Ammon's horn (tissue), 1 donor: Measurements from ENCODE around the gene ALDH6A1.

Experiments used
- DNase-seq: peaks from one replicate; pipeline ENCODE4 v3.0.0-alpha.2; 2016; ENCODE audit warnings: low spot score

ALDH6A1 gene

GRCh38 chr14:74049876-74050495 lies 34.3 kb downstream of the ALDH6A1 start:
- peak; percentile 21 for DNase-seq

- no peak for DNase-seq
Observed at GRCh38 chr14:74048281-74048680, 36.0 kb downstream of the ALDH6A1 start.

GRCh38 chr14:74045522-74045921 lies 38.7 kb downstream of the ALDH6A1 start:
- no peak for DNase-seq

- no peak for DNase-seq
Observed at GRCh38 chr14:74042296-74042695, 42.0 kb downstream of the ALDH6A1 start.

- DNase-seq, result peak; percentile 34
Observed at GRCh38 chr14:74038020-74038859, 46.0 kb downstream of the ALDH6A1 start.

- no peak for DNase-seq
Observed at GRCh38 chr14:74035556-74035955, 48.7 kb downstream of the ALDH6A1 start.

GRCh38 chr14:74034572-74034971 lies 49.7 kb downstream of the ALDH6A1 start:
- DNase-seq, result no peak

- DNase-seq, result no peak
Observed at GRCh38 chr14:74029136-74029535, 55.1 kb downstream of the ALDH6A1 start.

GRCh38 chr14:74022346-74022745 lies 61.9 kb downstream of the ALDH6A1 start:
- no peak for DNase-seq

GRCh38 chr14:74019408-74020137 lies 64.7 kb downstream of the ALDH6A1 start:
- DNase-seq, result peak; percentile 5

GRCh38 chr14:74018586-74019407 lies 65.5 kb downstream of the ALDH6A1 start, which contains the start of the genes BBOF1 and ENTPD5:
Gene BBOF1, plus strand, starts transcription at chr14:74019349. Its CDS starts 130 bp downstream, at chr14:74019479.
Gene ENTPD5, minus strand, starts transcription at chr14:74019288. Its CDS starts 31,186 bp downstream, at chr14:73988102.
- DNase-seq, result peak; percentile 92

- no peak for DNase-seq
Observed at GRCh38 chr14:74018174-74018585, 66.1 kb downstream of the ALDH6A1 start.

GRCh38 chr14:74015963-74016362 lies 68.3 kb downstream of the ALDH6A1 start:
- no peak for DNase-seq

GRCh38 chr14:74015176-74015575 lies 69.1 kb downstream of the ALDH6A1 start:
- no peak for DNase-seq

GRCh38 chr14:74014299-74014698 lies 70.0 kb downstream of the ALDH6A1 start:
- no peak for DNase-seq

GRCh38 chr14:74008843-74009499 lies 75.3 kb downstream of the ALDH6A1 start:
- no peak for DNase-seq
